ENCODE results near the gene FOXP1.

DNA sequence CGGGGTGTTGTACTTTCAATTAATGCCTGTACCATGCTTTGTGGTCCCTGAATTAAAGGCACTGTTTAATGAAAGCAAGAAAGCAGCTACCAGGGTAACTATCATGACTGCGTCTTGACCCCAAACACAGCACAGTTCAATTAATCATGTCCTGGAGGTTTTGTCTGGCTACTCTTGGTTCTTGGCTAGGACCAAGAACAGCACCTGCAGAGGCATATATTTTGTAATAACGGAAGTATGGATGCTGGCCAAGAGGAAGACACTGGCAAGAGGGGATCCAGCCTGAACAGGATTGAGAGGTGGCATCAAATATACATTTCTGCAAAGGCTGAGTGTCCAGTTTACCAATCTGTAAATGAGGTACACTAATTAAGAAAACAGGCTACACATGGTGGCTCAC is 119.9 kb downstream of the FOXP1 start:
- TF ChIP-seq POLR2AphosphoS5 (IDR thresholded peaks at IDR 0.05; ENCODE audit: low read depth, low read length) (no peak), PAX5 (IDR thresholded peaks at IDR 0.05; ENCODE audit: insufficient read depth, low read length, severe bottlenecking) (no peak), POU2F2 (IDR thresholded peaks at IDR 0.05; ENCODE audit: low read depth, low read length) (no peak), TAF1 (IDR thresholded peaks at IDR 0.05; ENCODE audit: low read depth, low read length) (no peak)
